T-cell (primary cell): ENCODE measurements around the gene GNPAT. TPM values are rescaled to one million over a fixed set of nuclear protein-coding genes. Genes with fewer than 3 reads are reported as not detected.

Experiments
- ATAC-seq, 4 experiments: fragments of 200-7000 bp in 3 of 4; fragments of 150-1000 bp in 1 of 4; cut with Tn5 transposase; replicated peaks in 1 of 4; 1 replicate in 3 of 4; 2 replicates in 1 of 4; pipeline ENCODE4 v1.10.0; 2021; ENCODE audit warnings: moderate library complexity in 3 of 4, mild to moderate bottlenecking in 2 of 4, moderate number of reproducible peaks in 1 of 4
- CTCF ChIA-PET, 2 donors: fragments of 300-600 bp; sonication (Branson Sonifier 250); formaldehyde crosslinking; loops; one replicate each; lab custom pipeline; 2022; ENCODE audit warnings: antibody characterized with exemption in 2 of 2; lab: Charles Lee
- POLR2A ChIA-PET, 2 donors: fragments of 300-600 bp; sonication (Branson Sonifier 250); formaldehyde crosslinking; loops; one replicate each; lab custom pipeline; 2022; ENCODE audit warnings: antibody characterized with exemption in 2 of 2; lab: Charles Lee
- DNase-seq, 35 experiments: peaks; one replicate each; pipeline versions ENCODE4 v3.0.0 to v3.0.0-alpha.2; 2013 to 2023
- H3K27ac ChIP-seq: one replicate; pipeline ENCODE4 v1.5.1; 2013; ENCODE audit warnings: low read length
- H3K27me3 ChIP-seq, 2 experiments: replicated peaks in 1 of 2; 1 replicate in 1 of 2; 2 replicates in 1 of 2; pipeline versions ENCODE4 v1.6.1 to v1.7.0; 2013; ENCODE audit warnings: low read length in 1 of 2, mixed read lengths in 1 of 2; ENCODE audit not compliant: control insufficient read depth in 2 of 2, insufficient read depth in 2 of 2; ENCODE audit errors: extremely low read depth in 1 of 2
- H3K36me3 ChIP-seq, 2 donors: 1 replicate in 1 of 2; 2 replicates in 1 of 2; pipeline versions ENCODE4 v1.6.1 to v1.7.0; 2013; ENCODE audit warnings: low read length in 1 of 2; ENCODE audit not compliant: control insufficient read depth in 2 of 2, insufficient read depth in 1 of 2; ENCODE audit errors: extremely low read depth in 1 of 2
- H3K4me1 ChIP-seq, 2 experiments: 1 replicate in 1 of 2; 2 replicates in 1 of 2; pipeline versions ENCODE4 v1.6.1 to v1.7.0; 2013; ENCODE audit warnings: low read length in 2 of 2, mixed read lengths in 1 of 2; ENCODE audit not compliant: insufficient read depth in 2 of 2, control insufficient read depth in 1 of 2; ENCODE audit errors: extremely low read depth in 1 of 2
- H3K4me3 ChIP-seq, 2 donors: 1 replicate in 1 of 2; 2 replicates in 1 of 2; pipeline versions ENCODE4 v1.5.1 to v1.7.0; 2013; ENCODE audit warnings: mild to moderate bottlenecking in 2 of 2, low read length in 1 of 2, moderate library complexity in 1 of 2; ENCODE audit not compliant: control insufficient read depth in 1 of 2; ENCODE audit errors: extremely low read depth in 1 of 2
- H3K9me3 ChIP-seq: 2 replicates; pipeline ENCODE4 v1.7.0; 2013
- H3K27ac Mint-ChIP-seq, 2 donors: one replicate each; pipeline ENCODE4 v1.8.0; 2020 to 2021; ENCODE audit warnings: mild to moderate bottlenecking in 2 of 2, mixed read lengths in 2 of 2
- H3K27me3 Mint-ChIP-seq, 2 donors: one replicate each; pipeline ENCODE4 v1.8.0; 2021 to 2022; ENCODE audit warnings: mixed read lengths in 2 of 2
- H3K36me3 Mint-ChIP-seq: one replicate; pipeline ENCODE4 v1.8.0; 2021; ENCODE audit warnings: mixed read lengths
- H3K4me1 Mint-ChIP-seq, 3 donors: one replicate each; pipeline ENCODE4 v1.8.0; 2020 to 2022; ENCODE audit warnings: mixed read lengths in 3 of 3, mild to moderate bottlenecking in 1 of 3
- H3K4me3 Mint-ChIP-seq, 3 donors: one replicate each; pipeline ENCODE4 v1.8.0; 2020 to 2022; ENCODE audit warnings: mild to moderate bottlenecking in 3 of 3, mixed read lengths in 3 of 3, moderate library complexity in 3 of 3
- H3K9me3 Mint-ChIP-seq, 3 donors: one replicate each; pipeline ENCODE4 v1.8.0; 2020 to 2022; ENCODE audit warnings: mixed read lengths in 3 of 3
- WGBS: methylation state at CpG from one replicate; pipeline ENCODE4 v1.1.5; 2013; ENCODE audit warnings: missing lambda C conversion rate; ENCODE audit not compliant: insufficient coverage; 5-methylcytosine and 5-hydroxymethylcytosine counted together
- total RNA-seq, 35 experiments: library from RNA in 6 of 35; stranded (reverse) in 6 of 35; fragments of 120-200 nt in 1 of 35; gene quantifications; one replicate each; pipeline versions ENCODE4 v1.2.1 to v1.2.4 and lab custom pipeline; 2013 to 2026

GNPAT gene
- total RNA-seq, 5 donors from 2014 or later (not counting 1 experiment from before 2014, with no cell fraction given) = 23.7 to 36.9 (median 35.5) TPM

- ATAC-seq = no peak
Observed at GRCh38 chr1:231196728-231197127, 44.3 kb upstream of the GNPAT start.

GRCh38 chr1:231199868-231200267 lies 41.1 kb upstream of the GNPAT start:
- H3K9me3 ChIP-seq = no peaks in the 10 kb centered on the region
- no peak for DNase-seq
- ChIA-PET POLR2A (no interaction called here), CTCF (no interaction called here)
- ATAC-seq = no peak
- H3K27ac ChIP-seq = no peak overlapping the region
- H3K27me3 ChIP-seq = peaks cover 0 to 23% of the 10 kb centered on the region in 2 experiments
- Mint-ChIP-seq H3K9me3 (no peaks in the 10 kb centered on the region), H3K36me3 (no peaks in the 10 kb centered on the region), H3K27ac (no peak overlapping the region), H3K4me3 (no peak overlapping the region), H3K4me1 (peaks cover 4 to 12% (median 5%) of the 10 kb centered on the region in 3 donors), H3K27me3 (peaks cover 20 to 21% of the 10 kb centered on the region in 2 donors)
- WGBS = 87% methylated on average over 3 of the region's 7 CpGs
- no peaks in the 10 kb centered on the region for H3K36me3 ChIP-seq
- H3K4me1 ChIP-seq = peaks cover 0 to 8% of the 10 kb centered on the region in 2 experiments
- H3K4me3 ChIP-seq = no peak overlapping the region

More at GRCh38 chr1:231196728-231197127, 44.3 kb upstream of the GNPAT start:
- Mint-ChIP-seq H3K9me3 (no peaks in the 10 kb centered on the region), H3K36me3 (no peaks in the 10 kb centered on the region), H3K4me1 (peaks cover 2 to 3% (median 3%) of the 10 kb centered on the region in 3 donors), H3K27ac (no peak overlapping the region), H3K27me3 (peaks cover 18 to 23% of the 10 kb centered on the region in 2 donors), H3K4me3 (no peak overlapping the region)
- H3K4me3 ChIP-seq = no peak overlapping the region
- no peaks in the 10 kb centered on the region for H3K36me3 ChIP-seq
- ChIA-PET CTCF (interaction anchor here in 1 of 2 donors (0.6 kb wide), 1 partner anchor 30 kb away, joined by 3 read pairs; no protein-coding TSS in a partner anchor), POLR2A (no interaction called here)
- WGBS = no CpG with 5 or more reads among the region's 2 CpGs
- no peak overlapping the region for H3K27ac ChIP-seq
- H3K27me3 ChIP-seq = peaks cover 2 to 20% of the 10 kb centered on the region in 2 experiments
- no peaks in the 10 kb centered on the region for H3K4me1 ChIP-seq
- no peaks in the 10 kb centered on the region for H3K9me3 ChIP-seq
- DNase-seq = no peak

GRCh38 chr1:231200388-231201031 lies 40.5 kb upstream of the GNPAT start:
- no peaks in the 10 kb centered on the region for H3K36me3 Mint-ChIP-seq
- CTCF ChIA-PET = no interaction called here

GRCh38 chr1:231201375-231201978 lies 39.5 kb upstream of the GNPAT start:
- Mint-ChIP-seq H3K36me3 (no peaks in the 10 kb centered on the region), H3K27ac (no peak overlapping the region), H3K27me3 (peaks cover 19 to 20% of the 10 kb centered on the region in 2 donors), H3K4me3 (no peak overlapping the region), H3K4me1 (peaks cover 4 to 12% (median 5%) of the 10 kb centered on the region in 3 donors), H3K9me3 (no peaks in the 10 kb centered on the region)
- POLR2A ChIA-PET = no interaction called here
- CTCF ChIA-PET = no interaction called here
- no peak overlapping the region for H3K4me3 ChIP-seq
- WGBS = 91% methylated on average over 14 of the region's 16 CpGs
- H3K36me3 ChIP-seq = no peaks in the 10 kb centered on the region
- peaks cover 0 to 12% of the 10 kb centered on the region in 2 experiments for H3K27me3 ChIP-seq
- DNase-seq = no peak
- peaks cover 0 to 8% of the 10 kb centered on the region in 2 experiments for H3K4me1 ChIP-seq
- no peak for ATAC-seq
- H3K9me3 ChIP-seq = no peaks in the 10 kb centered on the region
- H3K27ac ChIP-seq = no peak overlapping the region

More at GRCh38 chr1:231200388-231201031, 40.5 kb upstream of the GNPAT start:
- WGBS = 78% methylated on average over 8 of the region's 8 CpGs
- H3K4me3 Mint-ChIP-seq = no peak overlapping the region
- DNase-seq (no peak), ATAC-seq (no peak)
- H3K27me3 Mint-ChIP-seq = peaks cover 25% of the 10 kb centered on the region in 2 donors
- Histone ChIP-seq H3K27ac (no peak overlapping the region), H3K9me3 (no peaks in the 10 kb centered on the region), H3K4me1 (peaks cover 0 to 8% of the 10 kb centered on the region in 2 experiments), H3K36me3 (no peaks in the 10 kb centered on the region), H3K27me3 (peaks cover 0 to 17% of the 10 kb centered on the region in 2 experiments), H3K4me3 (no peak overlapping the region)
- POLR2A ChIA-PET = no interaction called here
- H3K4me1 Mint-ChIP-seq = peaks cover 4 to 12% (median 5%) of the 10 kb centered on the region in 3 donors
- H3K27ac Mint-ChIP-seq = no peak overlapping the region
- no peaks in the 10 kb centered on the region for H3K9me3 Mint-ChIP-seq

- no peaks in the 10 kb centered on the region for H3K36me3 Mint-ChIP-seq
- Histone ChIP-seq H3K4me1 (peaks cover 0 to 8% of the 10 kb centered on the region in 2 experiments), H3K36me3 (no peaks in the 10 kb centered on the region), H3K27me3 (peaks cover 0 to 10% of the 10 kb centered on the region in 2 experiments), H3K27ac (no peak overlapping the region), H3K4me3 (no peak overlapping the region), H3K9me3 (no peaks in the 10 kb centered on the region)
- no peaks in the 10 kb centered on the region for H3K9me3 Mint-ChIP-seq
- no peak overlapping the region for H3K4me3 Mint-ChIP-seq
- ATAC-seq (no peak), DNase-seq (no peak)
- 44% methylated on average over 4 of the region's 5 CpGs for WGBS
- peaks cover 4 to 12% (median 5%) of the 10 kb centered on the region in 3 donors for H3K4me1 Mint-ChIP-seq
- peaks cover 19 to 20% of the 10 kb centered on the region in 2 donors for H3K27me3 Mint-ChIP-seq
- ChIA-PET CTCF (no interaction called here), POLR2A (no interaction called here)
- H3K27ac Mint-ChIP-seq = no peak overlapping the region
Observed at GRCh38 chr1:231201979-231202633, 38.9 kb upstream of the GNPAT start.

- Histone ChIP-seq H3K27ac (no peak overlapping the region), H3K9me3 (no peaks in the 10 kb centered on the region), H3K4me1 (peaks cover 0 to 8% of the 10 kb centered on the region in 2 experiments), H3K27me3 (peaks cover 0 to 10% of the 10 kb centered on the region in 2 experiments), H3K36me3 (no peaks in the 10 kb centered on the region), H3K4me3 (no peak overlapping the region)
- DNase-seq (no peak), ATAC-seq (no peak)
- no peak overlapping the region for H3K4me3 Mint-ChIP-seq
- peaks cover 11 to 15% of the 10 kb centered on the region in 2 donors for H3K27me3 Mint-ChIP-seq
- ChIA-PET CTCF (no interaction called here), POLR2A (no interaction called here)
- no peaks in the 10 kb centered on the region for H3K36me3 Mint-ChIP-seq
- H3K27ac Mint-ChIP-seq = no peak overlapping the region
- 81% methylated on average over 18 of the region's 21 CpGs for WGBS
- H3K4me1 Mint-ChIP-seq = peaks cover 4 to 12% (median 5%) of the 10 kb centered on the region in 3 donors
- no peaks in the 10 kb centered on the region for H3K9me3 Mint-ChIP-seq
Observed at GRCh38 chr1:231203259-231204057, 37.6 kb upstream of the GNPAT start.
